Activated CD4-positive, alpha-beta memory T cell treated with anti-CD3 and anti-CD28 coated beads for 36 hours (primary cell): Measurements from ENCODE around the gene LIFR. TPM values are rescaled to one million over a fixed set of nuclear protein-coding genes. Genes with fewer than 3 reads are reported as not detected.

Experiments used
- CTCF ChIA-PET: fragments of 350-600 bp; sonication (Branson Sonifier 250); formaldehyde crosslinking; loops from one replicate; lab custom pipeline; 2021; ENCODE audit warnings: antibody characterized with exemption, inconsistent platforms; lab: Charles Lee
- POLR2A ChIA-PET: fragments of 350-600 bp; sonication (Branson Sonifier 250); formaldehyde crosslinking; loops from one replicate; lab custom pipeline; 2021; ENCODE audit warnings: antibody characterized with exemption; lab: Charles Lee
- DNase-seq: peaks from one replicate; pipeline ENCODE4 v3.0.0-alpha.2; 2020
- H3K27ac Mint-ChIP-seq: one replicate; pipeline ENCODE4 v1.8.0; 2021; ENCODE audit warnings: mixed read lengths
- H3K27me3 Mint-ChIP-seq: one replicate; pipeline ENCODE4 v1.8.0; 2021; ENCODE audit warnings: mixed read lengths
- H3K36me3 Mint-ChIP-seq: one replicate; pipeline ENCODE4 v1.8.0; 2021; ENCODE audit warnings: mixed read lengths
- H3K4me1 Mint-ChIP-seq: one replicate; pipeline ENCODE4 v1.8.0; 2021; ENCODE audit warnings: low read depth, mixed read lengths
- H3K4me3 Mint-ChIP-seq: one replicate; pipeline ENCODE4 v1.8.0; 2021; ENCODE audit warnings: mild to moderate bottlenecking, mixed read lengths
- H3K9me3 Mint-ChIP-seq: one replicate; pipeline ENCODE4 v1.8.0; 2021; ENCODE audit warnings: mixed read lengths
- intact Hi-C: fragments of 100-400 bp; cut with micrococcal nuclease; formaldehyde crosslinking; loops from one replicate; pipeline ENCODE4 v1.15.1; 2023
- total RNA-seq, 2 experiments: library from RNA; stranded (reverse); gene quantifications; one replicate each; pipeline ENCODE4 v1.2.3, GENCODE V29; 2021

LIFR gene
- total RNA-seq, 2 experiments from 2014 or later = 0.05 to 0.14 TPM

DNA sequence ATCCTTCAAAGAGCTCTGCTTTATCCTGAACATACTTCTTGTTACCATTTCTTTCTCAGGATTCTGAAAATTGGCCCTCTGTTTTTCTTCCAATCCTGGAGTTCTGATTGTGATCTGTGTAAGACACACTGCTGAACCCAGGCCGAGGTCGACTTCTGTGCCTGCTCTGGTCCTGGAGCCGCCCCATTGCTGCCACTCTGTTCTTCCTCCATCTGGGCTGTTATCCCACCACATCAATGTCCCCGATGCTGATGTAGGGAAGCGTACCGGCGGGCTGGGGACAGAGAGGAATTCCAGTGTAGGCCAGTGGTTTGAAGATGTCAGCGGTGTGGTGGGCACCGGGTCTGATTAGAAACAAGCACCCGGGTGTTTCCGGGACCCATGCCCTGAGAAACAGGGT, 102.5 kb downstream of the LIFR start:
- H3K4me3 Mint-ChIP-seq = no peak overlapping the region
- peaks cover 23% of the 10 kb centered on the region for H3K4me1 Mint-ChIP-seq
- POLR2A ChIA-PET = no interaction called here
- intact Hi-C loops = no loop called here
- no peaks in the 10 kb centered on the region for H3K36me3 Mint-ChIP-seq
- no peak overlapping the region for H3K27ac Mint-ChIP-seq
- H3K9me3 Mint-ChIP-seq = no peaks in the 10 kb centered on the region
- DNase-seq = no peak
- H3K27me3 Mint-ChIP-seq = peaks cover 66% of the 10 kb centered on the region
- CTCF ChIA-PET = interaction anchor here (0.7 to 5.3 kb wide), 5 partner anchors 13 to 356 kb away, joined by 3 to 46 read pairs (median 4); no protein-coding TSS in a partner anchor

DNA sequence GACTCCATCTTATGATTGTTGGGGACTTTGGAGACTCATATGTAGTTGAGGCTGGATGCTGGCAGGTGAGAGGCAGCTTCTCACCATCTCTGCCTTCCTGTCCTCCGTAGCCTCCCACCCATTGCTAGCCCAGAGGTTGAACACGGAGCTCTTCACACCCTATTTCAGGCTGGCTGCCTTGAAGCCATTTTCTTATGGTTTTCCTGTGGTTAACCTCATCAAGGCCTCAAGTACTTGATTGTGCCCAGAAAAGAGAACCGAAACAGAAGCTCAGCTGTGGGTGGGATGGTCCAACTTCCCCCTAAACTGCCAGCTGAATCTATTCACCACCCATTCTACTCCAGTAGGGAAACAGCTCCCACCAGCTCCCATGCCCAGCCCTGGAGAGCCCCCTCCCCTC, 102.9 kb downstream of the LIFR start:
- peak; percentile 54 for DNase-seq
- H3K27ac Mint-ChIP-seq = no peak overlapping the region
- H3K4me1 Mint-ChIP-seq = peaks cover 23% of the 10 kb centered on the region
- no peaks in the 10 kb centered on the region for H3K9me3 Mint-ChIP-seq
- POLR2A ChIA-PET = no interaction called here
- peaks cover 65% of the 10 kb centered on the region for H3K27me3 Mint-ChIP-seq
- CTCF ChIA-PET = interaction anchor here (0.7 to 5.3 kb wide), 5 partner anchors 13 to 356 kb away, joined by 3 to 46 read pairs (median 4); no protein-coding TSS in a partner anchor
- intact Hi-C loops = no loop called here
- no peak overlapping the region for H3K4me3 Mint-ChIP-seq
- no peaks in the 10 kb centered on the region for H3K36me3 Mint-ChIP-seq

DNA sequence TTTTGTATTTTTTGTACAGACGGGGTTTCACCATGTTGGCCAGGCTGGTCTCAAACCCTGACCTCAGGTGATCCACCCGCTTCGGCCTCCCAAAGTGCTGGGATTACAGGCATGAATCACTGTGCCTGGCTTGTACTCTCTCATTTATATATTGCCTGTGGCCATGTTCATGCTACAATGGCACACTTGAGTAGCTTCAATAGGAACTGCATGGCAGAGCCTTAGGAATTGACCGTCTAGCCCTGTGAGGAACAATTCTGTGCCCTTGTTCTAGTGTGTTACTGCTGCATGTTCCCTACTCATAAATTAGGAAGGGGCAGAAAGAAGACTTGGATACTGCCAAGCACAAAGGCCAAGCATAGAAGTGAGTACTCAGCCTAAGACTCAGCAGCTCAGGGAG, 104.2 kb downstream of the LIFR start:
- intact Hi-C loops = no loop called here
- no peak overlapping the region for H3K27ac Mint-ChIP-seq

DNA sequence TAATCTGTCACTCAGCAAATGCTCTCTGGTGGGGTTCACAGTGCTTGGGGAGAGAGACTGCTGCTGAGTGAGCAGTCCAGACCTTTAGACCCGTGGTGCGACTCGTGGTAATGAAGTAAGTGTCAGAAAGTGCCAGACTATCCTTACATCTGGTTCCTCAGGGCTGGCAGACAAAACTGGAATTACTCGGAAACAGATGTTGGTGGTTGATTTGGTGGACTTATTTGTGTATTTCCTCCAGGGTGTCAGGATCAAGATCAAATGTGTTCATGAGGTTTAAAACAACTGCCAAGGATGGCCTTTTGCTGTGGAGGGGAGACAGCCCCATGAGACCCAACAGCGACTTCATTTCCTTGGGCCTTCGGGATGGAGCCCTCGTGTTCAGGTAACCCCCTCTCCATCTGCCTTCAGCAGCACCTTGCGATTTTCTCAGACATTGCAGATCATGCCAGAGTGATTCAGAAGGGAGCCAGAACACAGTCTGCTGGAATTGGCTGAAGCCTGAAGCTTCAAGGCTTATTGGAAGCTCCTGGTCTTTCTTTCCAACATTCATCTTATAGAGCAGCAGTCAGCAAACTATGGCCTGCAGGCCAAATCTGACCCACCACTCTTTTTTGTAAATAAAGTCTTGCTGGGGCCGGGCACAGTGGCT, 105.2 kb downstream of the LIFR start:
- intact Hi-C loops = no loop called here
- no peak for DNase-seq
- CTCF ChIA-PET = interaction anchor here (0.6 to 5.3 kb wide), 2 partner anchors 10 to 392 kb away, joined by 3 to 46 read pairs; no protein-coding TSS in a partner anchor
- no peak overlapping the region for H3K4me3 Mint-ChIP-seq
- H3K36me3 Mint-ChIP-seq = no peaks in the 10 kb centered on the region
- no peak overlapping the region for H3K27ac Mint-ChIP-seq
- no peaks in the 10 kb centered on the region for H3K9me3 Mint-ChIP-seq
- peaks cover 23% of the 10 kb centered on the region for H3K4me1 Mint-ChIP-seq
- H3K27me3 Mint-ChIP-seq = peaks cover 55% of the 10 kb centered on the region
- POLR2A ChIA-PET = interaction anchor here (0.6 kb wide), 1 partner anchor 30 kb away, joined by 3 read pairs; no protein-coding TSS in a partner anchor

More for the DNA sequence above, 104.2 kb downstream of the LIFR start:
- peaks cover 23% of the 10 kb centered on the region for H3K4me1 Mint-ChIP-seq
- peaks cover 61% of the 10 kb centered on the region for H3K27me3 Mint-ChIP-seq
- no peaks in the 10 kb centered on the region for H3K9me3 Mint-ChIP-seq
- CTCF ChIA-PET = interaction anchor here (2.1 to 5.3 kb wide), 2 partner anchors 11 to 358 kb away, joined by 7 to 46 read pairs; no protein-coding TSS in a partner anchor
- no peak overlapping the region for H3K4me3 Mint-ChIP-seq
- no peaks in the 10 kb centered on the region for H3K36me3 Mint-ChIP-seq
- no peak for DNase-seq
- POLR2A ChIA-PET = no interaction called here

DNA sequence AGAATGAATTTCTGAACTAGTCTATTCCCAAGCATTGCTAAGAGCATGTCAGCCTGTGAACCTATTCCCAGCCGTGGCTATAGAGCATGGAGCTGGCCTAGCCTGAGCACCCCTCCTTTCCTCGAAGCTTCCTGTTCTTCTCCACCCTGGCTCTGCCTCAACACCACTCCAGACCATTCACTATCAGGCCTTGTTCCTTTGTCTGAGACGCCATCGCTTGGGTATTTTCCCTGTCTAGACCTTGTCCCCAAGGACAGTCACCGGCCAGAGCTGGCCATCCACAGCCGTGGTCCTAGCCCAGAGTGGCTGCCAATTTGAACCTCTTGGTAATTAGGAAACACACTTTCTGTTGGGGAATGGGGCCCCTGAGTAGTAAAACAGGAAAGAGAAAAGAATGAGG, 105.8 kb downstream of the LIFR start:
- no peaks in the 10 kb centered on the region for H3K9me3 Mint-ChIP-seq
- H3K4me1 Mint-ChIP-seq = peaks cover 23% of the 10 kb centered on the region
- H3K27ac Mint-ChIP-seq = no peak overlapping the region
- no peak for DNase-seq
- CTCF ChIA-PET = interaction anchor here (1.9 to 5.3 kb wide), 2 partner anchors 10 to 357 kb away, joined by 5 to 46 read pairs; no protein-coding TSS in a partner anchor
- H3K36me3 Mint-ChIP-seq = no peaks in the 10 kb centered on the region
- peaks cover 49% of the 10 kb centered on the region for H3K27me3 Mint-ChIP-seq
- no peak overlapping the region for H3K4me3 Mint-ChIP-seq
- POLR2A ChIA-PET = no interaction called here
- intact Hi-C loops = no loop called here

DNA sequence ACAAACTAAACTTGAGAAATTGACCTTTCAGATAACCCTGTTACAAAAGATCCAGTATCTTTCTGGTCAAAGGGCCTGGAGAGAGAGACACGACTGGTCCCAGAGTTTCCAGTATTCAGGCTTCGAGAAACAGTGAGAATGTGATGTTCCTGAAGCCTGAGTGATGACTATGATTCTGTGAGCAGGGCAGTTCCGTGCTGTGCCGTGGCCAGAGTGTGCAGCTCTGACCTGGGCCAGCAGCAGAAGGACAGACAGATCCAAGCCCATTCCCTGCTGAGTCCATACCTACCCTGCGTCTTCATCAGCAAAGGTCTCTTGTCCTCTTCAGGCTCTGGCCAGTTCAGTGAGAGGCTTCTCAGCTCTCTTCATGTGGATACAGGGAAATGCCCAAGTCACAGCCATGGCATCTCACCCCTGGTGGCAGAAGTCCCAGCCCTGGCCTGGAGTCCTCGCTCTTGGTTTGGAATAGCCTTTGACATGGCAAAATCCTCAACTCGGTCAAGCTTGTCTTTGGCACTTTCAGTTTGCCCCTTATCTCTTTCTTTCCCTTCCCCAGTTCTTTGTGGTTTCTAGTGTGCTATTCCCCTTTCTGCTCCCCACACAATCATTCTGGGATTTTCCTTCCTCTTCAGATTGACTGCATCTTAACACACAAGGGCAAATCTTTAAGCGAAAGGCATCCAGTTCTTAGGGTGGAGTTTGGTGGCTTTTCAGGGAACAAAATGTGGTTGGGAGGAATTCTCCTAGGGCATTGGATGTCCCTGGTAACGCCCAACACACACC, 107.7 kb downstream of the LIFR start:
- intact Hi-C loops = loop anchor here (10.0 kb wide), 1 partner anchor 1096 kb away; no protein-coding TSS in a partner anchor
- no peak overlapping the region for H3K27ac Mint-ChIP-seq
- H3K36me3 Mint-ChIP-seq = no peaks in the 10 kb centered on the region
- H3K27me3 Mint-ChIP-seq = peaks cover 41% of the 10 kb centered on the region
- ChIA-PET CTCF (interaction anchor here (1.9 to 5.3 kb wide), 2 partner anchors 8 to 359 kb away, joined by 5 to 46 read pairs; no protein-coding TSS in a partner anchor), POLR2A (no interaction called here)
- no peaks in the 10 kb centered on the region for H3K9me3 Mint-ChIP-seq
- H3K4me3 Mint-ChIP-seq = no peak overlapping the region
- no peak for DNase-seq
- H3K4me1 Mint-ChIP-seq = peaks cover 16% of the 10 kb centered on the region

DNA sequence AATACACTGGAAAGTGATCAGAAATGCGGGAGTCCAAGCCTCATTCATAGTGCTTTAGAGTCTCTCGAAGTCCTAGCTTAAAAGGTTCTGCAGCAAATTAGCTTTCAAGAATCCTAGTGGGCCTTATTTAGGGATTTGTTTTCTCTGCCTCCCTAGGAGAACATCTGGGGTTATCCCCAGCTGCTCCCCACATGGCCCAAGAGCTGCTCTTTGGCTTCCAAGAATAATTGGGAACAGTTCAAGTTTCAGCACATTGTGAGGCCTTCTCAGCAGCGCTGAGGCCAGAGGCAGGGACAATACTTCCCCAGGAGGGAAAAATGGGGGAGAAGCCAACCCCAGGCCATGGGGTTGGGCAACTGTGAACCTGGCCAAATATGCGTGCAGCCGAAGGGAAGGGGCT, 108.7 kb downstream of the LIFR start:
- H3K27ac Mint-ChIP-seq = no peak overlapping the region
- ChIA-PET CTCF (interaction anchor here (0.8 to 0.9 kb wide), 2 partner anchors 361 to 362 kb away, joined by 3 to 5 read pairs; no protein-coding TSS in a partner anchor), POLR2A (no interaction called here)

DNA sequence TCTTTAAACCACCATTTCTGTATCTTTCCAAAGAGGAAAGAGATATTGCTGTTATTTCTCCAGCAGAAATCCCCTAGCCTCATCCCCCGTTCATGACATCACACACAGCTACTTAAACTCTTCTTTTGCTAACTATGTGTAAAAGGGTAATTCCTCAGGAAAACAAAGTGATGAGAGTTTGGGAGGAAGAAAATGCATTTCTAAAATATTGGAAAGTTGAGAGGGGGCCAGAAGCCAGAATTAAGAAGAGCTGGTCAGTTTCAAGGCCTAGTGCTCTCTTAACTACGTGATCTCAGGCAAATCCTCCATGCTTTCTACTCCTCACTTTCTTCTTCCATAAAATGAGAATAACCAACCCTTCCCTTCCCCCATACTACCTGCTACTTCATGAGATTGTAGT, 109.4 kb downstream of the LIFR start:
- no peak for DNase-seq
- Mint-ChIP-seq H3K27me3 (peaks cover 30% of the 10 kb centered on the region), H3K4me1 (no peaks in the 10 kb centered on the region), H3K27ac (no peak overlapping the region), H3K9me3 (no peaks in the 10 kb centered on the region), H3K36me3 (no peaks in the 10 kb centered on the region), H3K4me3 (no peak overlapping the region)
- ChIA-PET CTCF (interaction anchor here (0.8 to 0.9 kb wide), 2 partner anchors 362 to 363 kb away, joined by 3 to 5 read pairs; no protein-coding TSS in a partner anchor), POLR2A (no interaction called here)
- intact Hi-C loops = loop anchor here (2.0 to 10.0 kb wide), 2 partner anchors 634 to 1098 kb away; no protein-coding TSS in a partner anchor

More for the DNA sequence above, 108.7 kb downstream of the LIFR start:
- no peak for DNase-seq
- Mint-ChIP-seq H3K27me3 (peaks cover 37% of the 10 kb centered on the region), H3K4me1 (peaks cover 7% of the 10 kb centered on the region), H3K4me3 (no peak overlapping the region), H3K9me3 (no peaks in the 10 kb centered on the region), H3K36me3 (no peaks in the 10 kb centered on the region)
- intact Hi-C loops = loop anchor here (2.0 to 10.0 kb wide), 2 partner anchors 633 to 1097 kb away; no protein-coding TSS in a partner anchor

DNA sequence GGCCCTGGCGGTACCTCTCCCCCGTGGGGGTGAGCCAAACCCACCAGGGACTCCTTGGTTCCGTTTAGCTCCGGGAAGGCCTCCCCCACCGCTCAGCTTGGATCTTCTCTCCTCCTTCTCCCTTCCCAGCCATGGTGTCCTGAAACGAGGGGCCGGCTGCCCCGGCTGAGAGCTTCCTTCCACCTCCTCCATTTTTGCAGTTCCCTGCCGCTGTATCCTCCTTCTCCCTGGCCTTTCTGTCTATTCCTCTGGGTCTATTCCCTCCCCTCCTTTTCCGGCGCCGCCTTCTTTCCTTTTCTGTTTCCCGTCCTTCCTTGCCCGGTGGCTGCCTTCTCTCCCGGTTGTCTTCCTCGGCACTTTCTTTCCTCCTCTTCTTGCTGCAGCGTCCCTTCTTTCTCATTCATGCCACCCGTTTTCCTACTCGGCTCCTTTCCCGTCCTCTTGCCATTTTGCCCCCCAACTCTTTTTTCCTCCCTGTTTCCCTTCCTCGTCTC, 110.4 kb downstream of the LIFR start:
- H3K9me3 Mint-ChIP-seq = no peaks in the 10 kb centered on the region
- H3K27me3 Mint-ChIP-seq = peaks cover 30% of the 10 kb centered on the region
- no peaks in the 10 kb centered on the region for H3K4me1 Mint-ChIP-seq
- DNase-seq = no peak
- CTCF ChIA-PET = interaction anchor here (1.3 kb wide), 1 partner anchor 11 kb away, joined by 3 read pairs; no protein-coding TSS in a partner anchor
- intact Hi-C loops = loop anchor here (2.0 to 10.0 kb wide), 2 partner anchors 635 to 1099 kb away; no protein-coding TSS in a partner anchor
- H3K36me3 Mint-ChIP-seq = no peaks in the 10 kb centered on the region
- H3K27ac Mint-ChIP-seq = no peak overlapping the region
- POLR2A ChIA-PET = no interaction called here
- H3K4me3 Mint-ChIP-seq = no peak overlapping the region

DNA sequence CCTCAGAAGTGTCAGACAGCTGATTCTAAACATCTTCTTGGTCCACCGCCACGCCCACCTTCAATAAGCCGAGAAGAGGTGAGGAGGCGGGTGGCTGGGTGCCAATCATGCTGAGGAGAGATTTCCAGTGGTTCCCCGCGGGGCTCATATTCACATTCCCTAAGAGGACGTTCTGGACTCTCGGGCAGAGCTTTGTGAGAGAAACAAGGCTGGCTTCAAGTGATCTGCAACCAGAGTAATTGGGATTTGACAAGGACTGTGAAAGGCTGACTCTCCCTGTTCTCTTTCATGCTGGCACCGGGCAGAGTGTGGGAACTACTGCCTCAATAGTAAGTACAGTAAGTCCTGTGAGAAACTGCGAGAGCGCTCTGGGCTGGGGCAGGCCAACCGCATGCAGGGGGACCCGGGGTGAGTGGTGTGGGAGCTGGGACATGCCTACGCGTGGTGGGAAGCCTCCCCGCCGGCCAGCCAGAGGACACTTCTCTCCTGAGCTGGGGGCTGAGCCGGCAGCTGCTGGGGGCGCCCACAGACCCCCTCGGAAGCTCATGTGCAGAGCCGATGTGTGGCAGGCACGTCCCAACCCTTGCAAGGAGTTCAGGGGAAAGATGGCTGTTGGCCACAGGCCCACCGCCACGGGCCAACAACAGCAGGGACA, 110.9 kb downstream of the LIFR start:
- Mint-ChIP-seq H3K4me1 (no peaks in the 10 kb centered on the region), H3K27me3 (peaks cover 28% of the 10 kb centered on the region), H3K9me3 (no peaks in the 10 kb centered on the region), H3K36me3 (no peaks in the 10 kb centered on the region), H3K4me3 (no peak overlapping the region), H3K27ac (no peak overlapping the region)
- no peak for DNase-seq
- CTCF ChIA-PET = interaction anchor here (1.3 kb wide), 1 partner anchor 11 kb away, joined by 3 read pairs; no protein-coding TSS in a partner anchor
- intact Hi-C loops = loop anchor here (2.0 to 10.0 kb wide), 2 partner anchors 635 to 1099 kb away; no protein-coding TSS in a partner anchor
- POLR2A ChIA-PET = no interaction called here

DNA sequence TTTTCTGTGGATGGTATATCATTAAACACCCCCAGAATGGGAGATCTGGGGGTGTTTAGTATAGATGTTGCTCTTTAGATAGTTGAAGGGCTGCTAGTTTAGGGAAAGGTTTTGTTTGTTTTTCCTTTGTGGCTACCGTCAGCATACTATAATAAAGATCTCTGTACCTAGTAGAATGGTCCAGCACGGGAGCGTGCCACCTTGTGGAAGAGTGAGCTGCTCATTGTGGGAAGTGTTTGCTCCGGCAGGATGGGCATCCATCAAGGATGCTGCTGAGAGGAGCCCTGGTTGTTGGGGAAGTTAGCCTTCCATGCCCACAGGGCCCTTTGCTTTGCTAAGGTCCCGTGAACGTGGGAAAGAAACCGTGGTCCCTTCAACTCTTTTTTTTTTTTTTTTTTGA, 113.1 kb downstream of the LIFR start:
- H3K9me3 Mint-ChIP-seq = no peaks in the 10 kb centered on the region
- POLR2A ChIA-PET = no interaction called here
- H3K4me3 Mint-ChIP-seq = no peak overlapping the region
- peaks cover 18% of the 10 kb centered on the region for H3K27me3 Mint-ChIP-seq
- CTCF ChIA-PET = interaction anchor here (1.2 to 2.4 kb wide), 2 partner anchors 25 to 366 kb away, joined by 4 to 14 read pairs; no protein-coding TSS in a partner anchor
- no peaks in the 10 kb centered on the region for H3K4me1 Mint-ChIP-seq
- H3K36me3 Mint-ChIP-seq = no peaks in the 10 kb centered on the region
- no peak overlapping the region for H3K27ac Mint-ChIP-seq
- intact Hi-C loops = loop anchor here (10.0 kb wide), 1 partner anchor 1101 kb away; no protein-coding TSS in a partner anchor
- no peak for DNase-seq
